Measurements from ENCODE around the gene EHD3.
"Not testable (repeated sequence)": the region's sequence is repeated elsewhere in the genome, so short reads cannot be mapped to it uniquely, and the experiment has no call there.

EHD3 gene

DNA sequence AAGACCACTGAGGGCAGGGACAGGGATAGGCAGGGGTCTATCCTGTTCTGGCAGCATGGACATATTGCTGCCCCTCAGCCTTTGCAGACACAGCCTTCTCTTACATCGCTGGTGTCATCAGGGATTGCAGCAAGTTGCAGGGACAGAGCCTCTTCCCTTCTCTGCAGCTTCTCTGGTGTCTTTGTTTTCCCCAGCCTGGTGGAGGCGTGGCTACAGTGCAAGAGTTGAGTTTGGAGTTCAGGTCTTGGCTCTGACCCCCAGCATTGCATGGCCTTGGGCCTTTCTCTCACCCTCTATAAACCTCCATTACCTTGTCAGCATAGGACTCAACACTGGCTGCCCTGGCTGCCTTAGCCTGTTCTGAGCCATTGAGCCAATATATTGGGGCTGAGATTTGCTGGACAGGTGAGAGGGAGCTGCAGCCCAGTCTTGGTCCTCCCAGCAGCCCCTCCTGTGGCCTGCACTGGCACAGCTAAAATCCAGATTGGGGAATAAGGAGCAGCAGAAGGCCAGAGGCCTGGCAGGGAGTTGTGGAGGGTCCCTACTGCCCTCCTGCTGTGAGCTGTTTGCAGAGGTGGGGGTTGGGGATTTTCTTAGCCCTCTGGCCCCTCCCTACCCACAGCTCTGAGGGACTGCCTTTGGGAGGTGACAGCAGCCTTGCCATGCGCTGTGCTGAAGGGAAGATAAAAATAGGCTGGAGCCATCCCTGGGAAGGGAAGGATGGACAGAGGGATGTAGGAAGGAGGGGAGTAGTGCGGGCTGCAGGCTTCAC, 22.8 kb downstream of the EHD3 start:
- DNase-seq: no peak

DNA sequence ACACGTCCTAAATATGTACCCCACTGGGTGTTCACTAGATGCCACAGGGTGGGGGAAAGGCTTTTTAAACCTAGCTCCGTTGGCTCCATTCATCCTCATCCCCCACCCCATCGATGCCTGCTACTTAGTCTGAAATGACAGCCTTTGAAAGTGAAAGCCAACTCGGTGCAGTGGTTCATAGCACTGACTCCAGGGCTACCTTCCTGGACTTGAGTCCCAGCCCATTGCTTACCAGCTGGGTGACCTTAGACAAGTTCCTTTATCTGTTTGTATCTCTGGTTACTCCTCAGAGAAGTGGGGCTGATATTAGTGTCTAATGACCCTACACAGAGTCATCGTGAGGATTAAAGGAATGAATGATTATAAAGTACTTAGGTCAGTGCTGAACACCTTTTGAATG, 24.4 kb downstream of the EHD3 start:
- no peak for DNase-seq

DNA sequence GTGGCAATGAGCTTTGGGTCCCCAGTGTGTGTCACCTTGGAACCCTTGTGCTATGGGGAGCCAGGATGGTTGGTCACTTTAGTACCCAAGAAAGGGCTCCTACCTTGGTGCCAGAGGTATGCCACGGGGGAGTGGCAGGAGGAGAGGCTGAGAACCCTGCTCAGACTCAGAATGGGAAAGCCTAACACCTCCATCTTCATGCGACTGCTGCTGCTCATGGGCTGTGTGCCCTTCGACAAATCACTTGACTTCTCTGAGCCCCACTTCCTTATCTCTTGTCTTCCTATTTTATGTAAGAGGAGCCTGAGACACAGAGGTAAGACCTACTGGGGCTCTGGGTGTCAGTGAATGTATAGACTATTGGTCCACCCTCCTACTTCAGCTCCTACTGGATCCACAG, 25.1 kb downstream of the EHD3 start:
- no peak for DNase-seq

DNA sequence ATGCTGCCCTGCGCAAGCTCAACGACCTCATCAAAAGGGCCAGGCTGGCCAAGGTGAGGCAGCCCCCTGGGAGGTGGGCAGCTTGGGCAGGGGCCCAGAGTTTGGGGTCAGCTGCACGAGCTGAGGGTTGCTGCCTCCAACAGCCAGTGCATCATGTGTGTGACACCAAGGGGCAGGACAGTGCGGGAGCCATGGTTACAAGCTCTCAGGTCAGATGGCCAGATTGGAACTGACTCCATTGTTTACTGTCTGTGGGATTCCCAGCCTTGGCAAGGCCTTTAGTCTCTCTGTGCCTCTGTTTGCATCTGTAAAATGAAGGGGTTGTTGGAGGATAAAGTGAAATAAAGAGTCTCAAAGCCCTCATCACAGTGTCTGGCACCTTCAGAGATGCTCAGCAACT, 26.9 kb downstream of the EHD3 start:
- DNase-seq: no peak

DNA sequence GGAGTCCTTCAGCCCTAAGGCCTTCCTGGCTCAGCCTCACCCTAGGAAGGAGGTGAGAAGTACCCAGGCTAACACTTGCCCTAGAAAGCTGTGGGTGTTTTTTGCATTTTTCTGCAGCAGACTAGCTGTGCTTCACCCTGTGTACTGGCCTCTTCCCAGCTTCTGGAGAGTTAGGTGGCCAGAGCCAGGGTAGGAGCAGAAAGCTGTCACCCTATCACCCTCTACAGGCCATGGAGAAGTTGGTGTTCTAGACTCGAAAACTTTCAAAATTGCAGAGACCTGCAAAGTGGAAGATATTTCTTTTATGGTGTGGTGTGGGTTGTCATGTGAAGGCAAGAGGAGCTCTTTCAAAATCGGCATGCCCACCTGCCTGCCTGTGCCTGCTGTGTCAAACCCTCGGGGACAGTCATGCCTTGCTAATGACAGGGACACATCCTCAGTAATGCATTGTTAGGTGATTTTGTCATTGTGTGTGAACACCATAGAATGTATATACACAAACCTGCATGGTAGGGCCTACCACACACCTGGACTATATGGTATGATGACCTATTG, 29.8 kb downstream of the EHD3 start:
- DNase-seq: no peak

DNA sequence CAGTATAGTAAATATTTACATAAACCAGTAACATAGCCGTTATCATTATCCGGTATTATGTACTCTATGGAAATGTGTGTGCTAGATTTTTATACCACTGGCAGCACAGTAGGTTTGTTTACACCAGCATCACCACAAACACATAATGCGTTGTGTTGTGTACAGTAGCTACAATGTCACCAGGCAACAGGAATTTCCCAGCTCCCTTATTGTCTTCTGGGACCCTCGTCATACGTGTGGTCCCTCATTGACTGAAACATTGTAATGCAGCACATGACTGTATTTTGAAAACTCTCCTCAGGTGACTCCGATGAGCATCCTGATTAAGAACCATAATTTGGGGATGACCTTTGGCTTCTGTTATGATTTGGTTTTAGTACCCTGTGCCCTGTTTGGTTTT, 31.3 kb downstream of the EHD3 start:
- DNase-seq: no peak

DNA sequence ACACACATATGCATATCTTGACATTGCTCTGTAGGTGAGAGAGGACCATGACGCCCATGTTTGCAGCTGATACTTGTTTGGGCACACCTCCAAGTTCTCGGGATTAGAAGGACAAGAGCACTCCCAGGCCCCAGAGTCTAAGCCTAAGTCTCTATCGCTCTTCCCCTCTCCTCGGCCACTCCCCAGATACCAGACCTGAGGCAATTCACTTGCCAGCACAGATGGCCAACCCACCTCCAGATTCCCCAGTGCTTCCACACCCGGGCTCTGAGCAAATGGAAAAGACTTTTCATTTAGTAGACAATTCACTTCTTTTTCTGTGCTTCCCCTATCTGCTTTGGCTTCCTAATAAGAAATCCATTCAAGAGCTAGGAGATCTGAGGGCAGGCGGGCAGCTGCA, 32.9 kb downstream of the EHD3 start:
- DNase-seq: no peak

DNA sequence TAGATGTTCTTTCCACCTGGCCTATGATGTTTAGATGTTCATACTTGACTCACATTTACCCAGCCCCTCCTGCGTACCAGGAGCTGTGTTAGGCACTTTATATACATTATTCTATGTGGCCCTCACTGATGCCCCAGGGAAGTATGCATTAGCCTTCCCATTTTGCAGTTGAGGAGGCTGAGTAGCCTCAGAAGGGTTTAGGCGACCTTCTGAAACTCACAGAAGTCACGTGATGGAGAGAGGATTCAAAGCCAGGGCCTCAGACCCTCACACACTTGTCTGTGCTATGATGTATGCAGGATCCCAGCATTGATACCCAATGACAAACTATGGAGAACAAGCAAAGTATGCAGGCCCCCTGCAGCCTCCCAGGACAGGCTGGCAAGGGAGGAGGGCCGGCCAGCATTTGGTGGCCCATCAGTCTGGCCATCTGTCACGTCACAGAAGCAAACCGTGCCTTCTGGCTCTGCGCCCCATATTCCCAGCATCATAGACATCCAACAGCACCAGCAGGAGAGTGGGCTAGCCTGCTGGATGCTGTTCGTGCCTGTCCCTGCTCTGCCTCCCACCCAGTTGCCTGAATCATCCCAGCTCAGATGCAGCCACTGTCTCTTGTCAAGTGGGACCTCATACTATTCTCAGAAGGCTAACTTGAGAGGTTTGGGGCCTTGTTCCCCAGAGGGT, 33.6 kb downstream of the EHD3 start:
- no peak for DNase-seq

DNA sequence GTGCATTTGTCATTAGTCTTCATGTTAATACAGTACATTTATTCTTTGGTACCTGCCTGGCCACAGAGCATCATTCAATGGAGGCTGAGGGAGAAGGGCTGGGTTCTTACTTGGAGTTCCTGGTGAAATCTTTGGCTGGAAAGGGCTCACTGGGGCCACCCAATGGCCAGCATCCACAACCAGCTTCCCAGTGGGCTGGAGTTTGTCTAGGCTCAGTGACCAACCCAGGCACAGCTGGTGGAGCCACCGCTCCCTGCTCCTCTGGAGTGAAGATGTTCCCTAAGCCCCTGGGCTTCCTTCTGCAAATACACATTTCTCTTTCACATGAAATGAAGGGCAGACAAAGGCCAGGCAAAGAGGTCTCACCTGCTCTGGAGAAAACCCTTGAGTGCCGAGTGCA, 34.4 kb downstream of the EHD3 start:
- DNase-seq: no peak

DNA sequence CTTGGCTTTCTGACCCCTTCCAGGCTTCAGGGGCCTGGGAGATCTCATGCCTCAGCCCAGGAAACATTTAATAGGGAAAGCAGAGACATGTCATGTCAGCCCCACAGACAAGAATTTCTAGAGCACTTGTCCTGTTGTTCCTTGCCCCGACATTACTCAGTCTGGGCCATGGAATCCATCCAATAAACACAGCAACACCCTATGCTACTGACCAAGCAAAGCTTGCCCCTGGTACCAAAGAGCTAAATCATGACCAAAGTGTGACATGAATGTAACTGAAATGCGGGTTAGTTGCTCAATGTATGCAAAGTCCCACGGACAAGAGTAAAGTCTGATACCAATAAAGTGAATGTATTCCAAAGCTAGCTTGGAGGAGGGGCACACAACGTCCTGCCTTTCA, 35.1 kb downstream of the EHD3 start:
- no peak for DNase-seq

DNA sequence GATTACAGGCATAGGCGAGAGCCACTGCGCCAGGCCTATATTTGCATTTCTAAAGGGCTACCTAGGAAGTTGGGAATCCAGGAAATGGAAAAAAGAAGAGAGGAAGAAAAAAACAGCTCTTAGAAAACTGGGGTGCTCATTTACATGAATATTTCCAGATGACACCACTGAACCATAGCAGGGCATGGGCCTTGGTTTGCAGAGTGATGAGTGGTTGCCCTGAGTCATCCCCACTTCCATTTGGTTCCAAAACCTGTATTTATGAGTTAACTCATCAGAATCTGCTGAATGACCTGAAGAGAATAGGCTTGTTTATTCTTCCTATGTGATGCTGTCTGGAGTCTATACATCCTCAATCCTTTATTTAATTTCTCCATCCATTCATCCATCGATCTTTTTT, 36.2 kb downstream of the EHD3 start:
- no peak for DNase-seq

DNA sequence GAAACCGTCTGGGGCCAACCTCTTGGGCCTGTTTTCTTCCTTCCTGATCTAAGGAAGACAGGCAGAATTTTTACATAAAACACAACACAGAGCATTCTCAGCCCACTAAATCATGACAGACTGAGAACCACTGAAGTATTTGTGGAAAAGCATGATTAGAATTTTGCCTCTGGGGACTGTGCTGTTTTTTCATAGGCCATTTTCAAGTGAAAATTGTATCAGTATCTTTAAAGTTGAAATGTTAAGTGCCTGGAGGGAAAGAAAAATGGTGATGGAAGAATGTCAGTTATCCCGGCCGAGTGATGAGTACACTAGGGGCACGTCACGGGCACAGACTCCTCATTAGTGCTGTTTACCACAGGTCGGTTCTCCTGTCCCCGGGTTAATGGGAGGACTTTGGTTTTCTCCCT, 36.9 kb downstream of the EHD3 start:
- no peak for DNase-seq

DNA sequence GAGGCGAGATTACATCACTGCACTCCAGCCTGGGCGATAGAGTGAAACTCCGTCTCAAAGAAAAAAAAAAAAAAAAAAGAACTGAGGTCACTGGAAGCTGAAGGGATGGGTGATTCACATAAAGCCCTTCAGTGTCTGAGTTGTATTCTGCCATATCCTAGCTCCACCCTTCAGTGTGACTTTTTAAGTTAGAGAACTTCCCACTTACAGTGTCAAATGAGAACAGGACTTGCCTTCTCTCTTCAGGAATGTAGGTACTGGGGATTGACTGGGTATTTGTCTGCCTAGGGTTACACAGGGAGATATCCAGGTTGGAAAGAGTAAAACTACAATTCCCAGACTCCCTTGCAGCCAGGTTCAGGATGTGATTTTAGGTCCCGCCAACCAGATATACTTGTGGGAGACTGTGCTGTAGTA, 37.9 kb downstream of the EHD3 start:
- DNase-seq: no peak

DNA sequence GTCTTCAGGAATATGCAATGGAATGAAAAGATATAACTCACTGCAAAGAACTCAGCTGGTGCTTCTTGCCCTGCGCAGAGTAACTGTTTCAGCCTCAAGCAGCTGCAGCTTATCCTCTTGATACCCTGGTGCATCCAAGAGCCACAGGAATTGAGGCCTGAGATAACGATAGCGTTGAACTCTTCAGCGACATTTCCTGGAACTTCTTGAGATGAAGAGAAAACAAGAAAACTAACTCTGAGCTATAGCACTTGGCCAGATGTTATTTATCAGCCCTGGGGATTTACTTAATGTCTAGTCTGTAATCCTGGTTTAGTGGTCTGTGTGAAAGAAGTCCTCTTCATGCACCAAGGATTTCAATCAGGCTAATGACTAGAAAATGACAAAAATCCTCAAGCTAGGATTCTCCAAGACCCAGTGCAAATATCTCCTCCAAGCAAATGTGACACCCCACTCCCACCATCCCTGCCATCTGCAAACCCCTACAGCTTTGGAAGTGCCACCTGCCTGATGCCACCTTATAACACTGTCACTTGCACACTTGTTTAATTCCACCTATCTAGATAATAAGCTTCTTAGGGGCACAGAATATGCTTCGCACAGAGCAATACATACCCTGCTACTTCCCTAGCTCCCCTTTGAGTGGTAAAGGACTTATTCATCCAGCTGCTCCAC, 40.6 kb downstream of the EHD3 start:
- DNase-seq: no peak

DNA sequence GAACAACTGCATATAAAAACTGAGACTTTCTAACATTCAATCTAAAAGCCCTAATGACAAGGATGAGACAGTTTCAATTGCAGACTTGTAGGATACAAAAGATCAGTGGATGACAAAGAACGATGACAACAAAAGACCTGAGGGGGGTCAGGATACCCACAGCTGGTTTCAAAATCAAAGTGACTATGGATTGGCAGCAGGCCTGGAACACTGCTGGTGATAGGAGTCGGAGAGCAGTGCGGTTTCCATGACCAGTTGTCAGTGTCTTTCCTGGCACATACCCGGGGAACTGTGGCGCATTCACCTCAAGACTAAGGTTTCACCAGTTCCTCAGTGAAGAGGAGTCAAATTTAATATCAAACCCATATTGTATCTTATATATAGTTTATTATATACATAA, 42.0 kb downstream of the EHD3 start:
- peak in 1 of 2 experiments; percentile 1 for DNase-seq

DNA sequence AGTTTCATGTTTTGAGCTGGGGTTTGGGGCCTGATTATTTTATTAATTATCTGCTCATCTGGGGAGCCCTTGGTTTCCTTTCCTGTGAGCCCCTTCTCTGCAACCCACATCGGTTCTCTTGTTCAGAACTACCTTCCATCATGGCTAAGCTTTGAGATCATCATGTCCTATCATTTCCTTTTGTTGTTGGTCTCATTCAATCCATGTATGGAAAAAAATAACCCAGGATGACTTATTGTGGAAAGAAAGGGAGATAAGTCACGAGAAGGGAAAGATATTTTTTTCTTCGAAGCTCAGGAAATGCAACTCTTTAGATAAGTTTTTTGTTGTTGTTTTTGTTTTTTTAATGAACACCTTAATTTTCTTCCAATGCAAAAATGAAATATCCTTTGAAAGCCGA, 43.7 kb downstream of the EHD3 start:
- no peak for DNase-seq

DNA sequence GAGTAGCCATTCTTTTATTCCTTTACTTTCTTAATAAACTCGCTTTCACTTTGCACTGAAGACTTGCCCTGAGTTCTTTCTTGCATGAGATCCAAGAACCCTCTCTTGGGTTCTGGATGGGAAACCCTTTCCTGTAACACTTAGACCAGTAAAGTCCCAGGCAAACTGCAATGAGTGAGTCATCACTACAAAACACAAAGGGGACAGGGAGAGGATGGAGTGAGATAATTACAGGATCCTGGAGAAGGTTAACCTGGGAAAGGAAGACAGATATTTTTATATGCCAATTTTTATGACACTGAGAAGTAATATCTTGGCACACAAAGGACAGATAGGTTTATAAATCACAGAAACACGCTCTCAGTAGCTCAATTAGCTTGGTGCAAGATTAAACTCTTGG, 48.7 kb downstream of the EHD3 start:
- DNase-seq: no peak

DNA sequence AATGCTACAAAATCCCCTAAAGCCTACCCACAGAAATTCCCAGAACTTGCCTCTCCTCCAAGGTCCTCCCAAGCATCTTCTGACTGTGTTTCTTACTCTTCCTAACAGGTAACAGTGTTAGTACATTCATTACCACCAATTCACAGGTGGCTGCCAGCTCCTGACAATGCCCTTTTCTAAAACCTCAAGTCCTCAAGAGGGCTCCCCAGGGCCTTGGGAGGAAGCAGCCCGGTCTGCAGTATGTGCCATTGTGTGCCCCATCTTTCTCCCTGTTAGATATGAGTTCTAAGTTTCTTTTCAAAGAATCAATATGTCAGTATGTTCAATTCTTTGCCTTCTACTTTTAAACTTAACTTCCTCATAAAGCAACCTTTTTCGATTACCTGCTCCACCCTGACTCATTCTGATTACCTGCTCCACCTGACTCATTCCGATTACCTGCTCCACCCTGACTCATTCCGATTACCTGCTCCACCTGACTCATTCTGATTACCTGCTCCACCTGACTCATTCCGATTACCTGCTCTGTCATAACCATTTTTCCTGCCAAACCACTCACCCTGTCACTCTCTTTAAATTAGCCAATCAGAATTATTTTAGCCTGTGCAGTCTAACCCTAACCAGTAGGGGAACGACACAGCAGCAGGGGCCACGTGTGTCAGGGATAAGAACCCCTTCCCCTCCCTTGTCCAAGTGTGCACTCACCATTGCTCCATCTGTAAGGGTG, 49.4 kb downstream of the EHD3 start:
- not testable (repeated sequence) for DNase-seq

DNA sequence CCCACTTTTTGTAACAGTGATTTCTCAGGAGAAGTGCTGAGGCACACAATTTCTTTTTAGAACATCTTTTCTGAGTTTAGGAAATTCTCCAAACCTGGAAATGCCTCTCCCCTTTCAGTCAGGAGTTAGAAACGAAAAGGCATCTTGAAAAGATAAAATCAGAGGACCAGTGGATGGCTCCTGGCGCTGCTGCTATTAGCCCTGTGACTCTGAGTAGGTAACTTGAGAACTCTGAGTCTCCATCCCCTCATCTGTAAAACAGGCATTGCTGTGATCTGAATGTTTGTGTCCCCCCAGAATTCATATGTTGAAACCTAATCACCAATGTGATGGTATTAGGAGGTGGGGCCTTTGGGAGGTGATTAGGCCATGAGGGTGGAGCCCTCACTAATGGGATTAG, 50.2 kb downstream of the EHD3 start:
- DNase-seq: no peak

DNA sequence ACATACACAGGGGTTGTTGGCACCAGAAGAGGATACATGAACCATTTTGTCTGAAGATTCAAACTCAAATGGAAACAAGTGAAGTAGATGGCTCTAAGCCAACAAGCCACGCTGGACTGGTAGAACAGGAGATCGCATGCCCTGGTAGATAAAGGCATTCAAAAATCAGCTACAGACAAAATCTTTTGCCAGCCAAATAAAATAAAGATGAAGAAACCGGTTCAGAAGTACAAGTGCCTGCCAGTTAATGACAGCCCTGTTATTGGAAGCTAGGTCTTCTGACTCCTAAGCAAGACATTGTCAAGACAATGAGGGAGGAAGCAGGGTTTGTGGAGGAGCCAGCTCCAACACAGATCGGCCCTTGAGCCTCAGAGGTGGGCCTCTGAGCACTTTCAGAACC, 52.3 kb downstream of the EHD3 start:
- no peak for DNase-seq

DNA sequence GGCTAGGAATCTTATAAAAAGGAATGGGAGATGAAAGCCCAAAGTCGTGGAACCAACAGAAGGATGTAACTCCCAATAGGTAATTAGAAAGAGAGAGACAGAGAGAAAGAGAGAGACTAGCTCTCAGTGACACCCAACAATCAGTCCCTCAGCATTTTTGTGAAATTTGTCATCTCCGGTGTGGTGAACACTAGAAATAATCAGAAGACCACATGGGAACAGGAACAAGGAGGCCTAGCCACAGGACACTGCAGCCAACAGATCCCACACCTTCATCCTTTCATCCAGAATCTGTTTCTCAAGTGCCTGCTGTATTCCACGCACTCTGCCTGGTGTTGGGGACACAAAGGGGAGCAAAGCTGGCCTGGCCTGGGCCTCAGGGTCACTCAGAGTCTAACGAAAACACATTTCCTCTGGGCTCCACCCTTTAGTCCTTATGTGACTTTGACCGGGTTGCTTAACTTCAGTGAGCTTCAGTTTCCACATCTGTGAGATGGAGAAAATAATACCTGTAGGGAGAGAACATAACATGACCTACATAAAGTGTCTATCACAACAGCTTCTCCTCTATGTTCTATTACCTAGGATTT, 53.1 kb downstream of the EHD3 start:
- no peak for DNase-seq

DNA sequence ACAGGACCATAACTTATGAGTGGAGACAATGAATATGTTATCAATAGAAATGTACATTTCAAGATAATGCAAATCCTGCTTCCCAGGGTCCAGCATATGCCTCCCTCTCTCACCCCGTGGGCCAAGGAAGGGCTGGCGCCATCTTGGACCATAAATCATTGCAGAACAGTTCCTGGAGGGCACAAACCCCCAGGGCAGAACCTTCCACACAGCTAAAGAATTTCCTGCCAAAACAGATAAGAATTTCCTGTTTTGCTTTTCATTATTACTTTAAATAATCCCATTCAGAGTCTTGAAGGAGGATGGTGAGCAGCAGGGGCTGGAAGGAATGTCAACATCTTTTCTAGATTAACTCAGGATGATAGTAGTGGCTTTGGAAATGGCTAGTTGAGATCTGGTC, 53.7 kb downstream of the EHD3 start:
- DNase-seq: no peak

DNA sequence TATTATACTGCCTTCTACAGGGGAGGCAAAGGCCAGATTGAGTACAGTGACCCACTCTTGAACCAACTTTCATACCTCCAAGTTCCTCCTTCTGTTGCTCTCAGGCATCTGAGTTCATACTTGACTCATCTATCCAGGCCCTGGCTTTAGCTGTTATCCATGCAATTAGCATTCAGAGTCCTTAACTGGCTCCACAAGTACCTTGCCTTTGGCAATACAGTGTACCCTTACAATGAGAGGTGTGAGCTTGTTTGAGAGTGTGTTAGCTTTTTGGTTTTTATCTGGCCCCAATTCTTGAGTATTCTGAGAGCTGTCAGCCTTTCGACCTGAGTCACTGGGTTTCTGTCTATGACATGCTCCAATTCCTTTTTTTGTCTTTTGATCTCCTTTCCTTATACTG, 60.2 kb downstream of the EHD3 start:
- DNase-seq: no peak

Measured in NCI-H2081 (cell line).